ENCODE data around the gene CARMIL3.

DNA sequence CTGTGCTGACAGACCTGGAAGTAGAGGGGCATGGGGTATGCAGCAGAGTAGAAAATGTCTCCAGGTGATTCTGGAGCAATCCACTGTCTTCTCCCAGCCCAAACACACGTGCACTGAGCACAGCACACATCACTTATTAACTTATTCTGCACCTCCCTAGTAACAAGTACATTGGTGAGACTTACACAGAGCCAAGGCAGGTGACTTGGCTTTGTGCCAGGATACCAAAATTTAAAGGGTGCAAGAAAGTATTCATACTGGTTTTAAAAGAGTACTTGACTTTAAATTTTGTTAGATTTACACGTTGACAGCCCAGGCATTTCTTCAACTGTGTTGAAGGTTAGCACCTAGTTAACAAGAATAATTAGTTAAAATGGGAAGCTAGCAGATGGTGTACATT is 11.1 kb upstream of the CARMIL3 start:
- TF ChIP-seq, protein P1, sequence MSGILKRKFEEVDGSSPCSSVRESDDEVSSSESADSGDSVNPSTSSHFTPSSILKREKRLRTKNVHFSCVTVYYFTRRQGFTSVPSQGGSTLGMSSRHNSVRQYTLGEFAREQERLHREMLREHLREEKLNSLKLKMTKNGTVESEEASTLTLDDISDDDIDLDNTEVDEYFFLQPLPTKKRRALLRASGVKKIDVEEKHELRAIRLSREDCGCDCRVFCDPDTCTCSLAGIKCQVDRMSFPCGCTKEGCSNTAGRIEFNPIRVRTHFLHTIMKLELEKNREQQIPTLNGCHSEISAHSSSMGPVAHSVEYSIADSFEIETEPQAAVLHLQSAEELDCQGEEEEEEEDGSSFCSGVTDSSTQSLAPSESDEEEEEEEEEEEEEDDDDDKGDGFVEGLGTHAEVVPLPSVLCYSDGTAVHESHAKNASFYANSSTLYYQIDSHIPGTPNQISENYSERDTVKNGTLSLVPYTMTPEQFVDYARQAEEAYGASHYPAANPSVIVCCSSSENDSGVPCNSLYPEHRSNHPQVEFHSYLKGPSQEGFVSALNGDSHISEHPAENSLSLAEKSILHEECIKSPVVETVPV (CRISPR knock-in tag; IDR thresholded peaks at IDR 0.05), result no peak
- TF ChIP-seq PPARA (CRISPR knock-in tag; IDR thresholded peaks at IDR 0.05; ENCODE audit: borderline replicate concordance), result no peak
- TF ChIP-seq ZFP3 (CRISPR knock-in tag; IDR thresholded peaks at IDR 0.05), result no peak
- TF ChIP-seq, protein P2, sequence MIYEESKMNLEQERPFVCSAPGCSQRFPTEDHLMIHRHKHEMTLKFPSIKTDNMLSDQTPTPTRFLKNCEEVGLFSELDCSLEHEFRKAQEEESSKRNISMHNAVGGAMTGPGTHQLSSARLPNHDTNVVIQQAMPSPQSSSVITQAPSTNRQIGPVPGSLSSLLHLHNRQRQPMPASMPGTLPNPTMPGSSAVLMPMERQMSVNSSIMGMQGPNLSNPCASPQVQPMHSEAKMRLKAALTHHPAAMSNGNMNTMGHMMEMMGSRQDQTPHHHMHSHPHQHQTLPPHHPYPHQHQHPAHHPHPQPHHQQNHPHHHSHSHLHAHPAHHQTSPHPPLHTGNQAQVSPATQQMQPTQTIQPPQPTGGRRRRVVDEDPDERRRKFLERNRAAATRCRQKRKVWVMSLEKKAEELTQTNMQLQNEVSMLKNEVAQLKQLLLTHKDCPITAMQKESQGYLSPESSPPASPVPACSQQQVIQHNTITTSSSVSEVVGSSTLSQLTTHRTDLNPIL (CRISPR knock-in tag; IDR thresholded peaks at IDR 0.05; ENCODE audit: low read depth), result no peak
- TF ChIP-seq RARB (CRISPR knock-in tag; IDR thresholded peaks at IDR 0.05), result no peak
- TF ChIP-seq ZFP30 (CRISPR knock-in tag; IDR thresholded peaks at IDR 0.05), result no peak
- no peak for TF ChIP-seq ARNTL (CRISPR knock-in tag; IDR thresholded peaks at IDR 0.05; ENCODE audit: borderline replicate concordance, low read depth)
- no peak for TF ChIP-seq TOX (CRISPR knock-in tag; IDR thresholded peaks at IDR 0.05; ENCODE audit: borderline replicate concordance)
- TF ChIP-seq, protein P3, sequence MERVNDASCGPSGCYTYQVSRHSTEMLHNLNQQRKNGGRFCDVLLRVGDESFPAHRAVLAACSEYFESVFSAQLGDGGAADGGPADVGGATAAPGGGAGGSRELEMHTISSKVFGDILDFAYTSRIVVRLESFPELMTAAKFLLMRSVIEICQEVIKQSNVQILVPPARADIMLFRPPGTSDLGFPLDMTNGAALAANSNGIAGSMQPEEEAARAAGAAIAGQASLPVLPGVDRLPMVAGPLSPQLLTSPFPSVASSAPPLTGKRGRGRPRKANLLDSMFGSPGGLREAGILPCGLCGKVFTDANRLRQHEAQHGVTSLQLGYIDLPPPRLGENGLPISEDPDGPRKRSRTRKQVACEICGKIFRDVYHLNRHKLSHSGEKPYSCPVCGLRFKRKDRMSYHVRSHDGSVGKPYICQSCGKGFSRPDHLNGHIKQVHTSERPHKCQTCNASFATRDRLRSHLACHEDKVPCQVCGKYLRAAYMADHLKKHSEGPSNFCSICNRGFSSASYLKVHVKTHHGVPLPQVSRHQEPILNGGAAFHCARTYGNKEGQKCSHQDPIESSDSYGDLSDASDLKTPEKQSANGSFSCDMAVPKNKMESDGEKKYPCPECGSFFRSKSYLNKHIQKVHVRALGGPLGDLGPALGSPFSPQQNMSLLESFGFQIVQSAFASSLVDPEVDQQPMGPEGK (CRISPR knock-in tag; IDR thresholded peaks at IDR 0.05; ENCODE audit: borderline replicate concordance), result no peak
- TF ChIP-seq BACH2 (CRISPR knock-in tag; IDR thresholded peaks at IDR 0.05; ENCODE audit: borderline replicate concordance), result no peak

All from SK-N-SH treated with all-trans-retinoic acid at 6 μM for 48 hours (cell line).